ENCODE measurements around the gene NR1D1. TPM values are rescaled to one million over a fixed set of nuclear protein-coding genes. Genes with fewer than 3 reads are reported as not detected.

Gene NR1D1
- total and polyA plus RNA-seq, 2 of the 13 experiments (the other 11 are each of a cell fraction or from before 2014, with no cell fraction given): 2.1 to 2.7 TPM

GRCh38 chr17:40113110-40113906 is 12.9 kb upstream of the NR1D1 start (continued):
- TF ChIP-seq NFAT5 (CRISPR knock-in tag; IDR thresholded peaks at IDR 0.05) (no peak), ZBTB37 (CRISPR knock-in tag; IDR thresholded peaks at IDR 0.05) (no peak; the same call in none of the 2 replicates), HDAC6 (IDR thresholded peaks at IDR 0.05; ENCODE audit: low read depth, low read length) (no peak), POLR2AphosphoS5 (IDR thresholded peaks at IDR 0.05; ENCODE audit: low read depth, low read length) (peak; percentile 71), HINFP (CRISPR knock-in tag; IDR thresholded peaks at IDR 0.05; ENCODE audit: low read depth) (no peak; the same call in none of the 2 replicates), RBM39 (IDR thresholded peaks at IDR 0.05; ENCODE audit: low read depth, low read length, poor library complexity, severe bottlenecking) (peak; percentile 71), RXRA (CRISPR knock-in tag; IDR thresholded peaks at IDR 0.05) (peak; percentile 81; the same call in 1 of the 2 replicates), ZNF724P (CRISPR knock-in tag; IDR thresholded peaks at IDR 0.05; ENCODE audit: borderline replicate concordance) (no peak), ZNF788 (CRISPR knock-in tag; IDR thresholded peaks at IDR 0.05; ENCODE audit: borderline replicate concordance) (peak; percentile 88), ZNF761 (CRISPR knock-in tag; conservative IDR thresholded peaks at IDR 0.05) (peak; percentile 79; the same call in 1 of the 2 replicates), HOXA5 (CRISPR knock-in tag; IDR thresholded peaks at IDR 0.05) (peak; percentile 87), EEA1 (CRISPR knock-in tag; IDR thresholded peaks at IDR 0.05; ENCODE audit: borderline replicate concordance) (0 out of 2 replicates have a peak, but pooled peaks have one; percentile 52), SATB2 (CRISPR knock-in tag; IDR thresholded peaks at IDR 0.05) (peak; percentile 89), HOXA9 (CRISPR knock-in tag; IDR thresholded peaks at IDR 0.05; ENCODE audit: borderline replicate concordance) (no peak)
- TF ChIP-seq, protein P1, sequence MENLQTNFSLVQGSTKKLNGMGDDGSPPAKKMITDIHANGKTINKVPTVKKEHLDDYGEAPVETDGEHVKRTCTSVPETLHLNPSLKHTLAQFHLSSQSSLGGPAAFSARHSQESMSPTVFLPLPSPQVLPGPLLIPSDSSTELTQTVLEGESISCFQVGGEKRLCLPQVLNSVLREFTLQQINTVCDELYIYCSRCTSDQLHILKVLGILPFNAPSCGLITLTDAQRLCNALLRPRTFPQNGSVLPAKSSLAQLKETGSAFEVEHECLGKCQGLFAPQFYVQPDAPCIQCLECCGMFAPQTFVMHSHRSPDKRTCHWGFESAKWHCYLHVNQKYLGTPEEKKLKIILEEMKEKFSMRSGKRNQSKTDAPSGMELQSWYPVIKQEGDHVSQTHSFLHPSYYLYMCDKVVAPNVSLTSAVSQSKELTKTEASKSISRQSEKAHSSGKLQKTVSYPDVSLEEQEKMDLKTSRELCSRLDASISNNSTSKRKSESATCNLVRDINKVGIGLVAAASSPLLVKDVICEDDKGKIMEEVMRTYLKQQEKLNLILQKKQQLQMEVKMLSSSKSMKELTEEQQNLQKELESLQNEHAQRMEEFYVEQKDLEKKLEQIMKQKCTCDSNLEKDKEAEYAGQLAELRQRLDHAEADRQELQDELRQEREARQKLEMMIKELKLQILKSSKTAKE (CRISPR knock-in tag; IDR thresholded peaks at IDR 0.05; ENCODE audit: borderline replicate concordance): peak; percentile 56; the same call in 1 of the 2 replicates
- TF ChIP-seq, protein P2, sequence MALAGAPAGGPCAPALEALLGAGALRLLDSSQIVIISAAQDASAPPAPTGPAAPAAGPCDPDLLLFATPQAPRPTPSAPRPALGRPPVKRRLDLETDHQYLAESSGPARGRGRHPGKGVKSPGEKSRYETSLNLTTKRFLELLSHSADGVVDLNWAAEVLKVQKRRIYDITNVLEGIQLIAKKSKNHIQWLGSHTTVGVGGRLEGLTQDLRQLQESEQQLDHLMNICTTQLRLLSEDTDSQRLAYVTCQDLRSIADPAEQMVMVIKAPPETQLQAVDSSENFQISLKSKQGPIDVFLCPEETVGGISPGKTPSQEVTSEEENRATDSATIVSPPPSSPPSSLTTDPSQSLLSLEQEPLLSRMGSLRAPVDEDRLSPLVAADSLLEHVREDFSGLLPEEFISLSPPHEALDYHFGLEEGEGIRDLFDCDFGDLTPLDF (CRISPR knock-in tag; IDR thresholded peaks at IDR 0.05): peak; percentile 70
